Measurements from ENCODE around the gene SPA17. TPM values are rescaled to one million over a fixed set of nuclear protein-coding genes. Genes with fewer than 3 reads are reported as not detected.

Gene SPA17
- total and polyA plus RNA-seq, 2 of the 8 experiments (the other 6 are each of a cell fraction or from before 2014, with no cell fraction given), result 3.7 to 5.2 TPM

DNA sequence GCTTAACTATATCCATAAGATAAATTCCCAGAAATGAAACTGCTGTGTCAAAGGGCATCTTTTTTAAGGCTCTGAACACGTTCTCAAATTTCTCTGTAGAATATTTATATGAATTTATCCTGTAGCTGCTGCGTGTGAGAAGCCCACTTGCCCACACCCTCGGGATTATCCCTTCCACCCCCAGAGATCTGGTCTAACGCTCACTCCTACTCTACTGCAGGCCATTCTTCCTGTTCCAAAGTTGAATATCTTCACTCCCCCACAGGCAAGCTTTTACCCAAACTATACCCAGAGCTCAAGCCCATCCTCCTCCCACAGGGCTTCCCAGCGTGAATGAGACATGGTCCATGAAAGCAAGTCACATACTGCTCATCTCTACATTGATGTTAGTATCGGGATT, 25.1 kb upstream of the SPA17 start:
- no peak overlapping the region for H2BK120ac ChIP-seq (replicated peaks; ENCODE audit: low read depth, low read length)
- no peak overlapping the region for H2BK15ac ChIP-seq (ENCODE audit: low read length)
- no peaks in the 10 kb centered on the region for H3K23me2 ChIP-seq (ENCODE audit: low read depth, low read length)
- no peak overlapping the region for H3K56ac ChIP-seq (replicated peaks; ENCODE audit: insufficient read length, low read depth, low read length)
- H2BK5ac ChIP-seq (ENCODE audit: low read depth, low read length), result no peak overlapping the region
- H3K4me3 ChIP-seq (ENCODE audit: extremely low read depth in 1 of 4, insufficient read depth in 2 of 4, low read depth in 3 of 4, low read length in 4 of 4), result no peak overlapping the region
- no peak overlapping the region for H2BK12ac ChIP-seq (ENCODE audit: low read depth, low read length)
- H3K27ac ChIP-seq (ENCODE audit: low read depth, low read length), result no peak overlapping the region
- H2AK5ac ChIP-seq (ENCODE audit: low read depth, low read length), result no peak overlapping the region
- H3K23ac ChIP-seq (ENCODE audit: insufficient read length), result no peak overlapping the region
- no peak overlapping the region for H2AFZ ChIP-seq (ENCODE audit: low read length)
- H3K9ac ChIP-seq (replicated peaks in 1 of 4; ENCODE audit: extremely low read depth in 1 of 4, low read depth in 3 of 4, low read length in 3 of 4), result no peak overlapping the region
- H3K4me2 ChIP-seq (ENCODE audit: insufficient read depth in 1 of 2, low read depth in 2 of 2, low read length in 2 of 2), result no peak overlapping the region
- H4K8ac ChIP-seq (ENCODE audit: extremely low read depth, insufficient read depth, low read length), result no peak overlapping the region
- TF ChIP-seq SP1 (IDR thresholded peaks at IDR 0.05; ENCODE audit: low read depth, low read length), result no peak
- no peak for TF ChIP-seq ZNF274 (IDR thresholded peaks at IDR 0.05; ENCODE audit: borderline replicate concordance, extremely low read depth, low read length)
- no peak for TF ChIP-seq BACH1 (IDR thresholded peaks at IDR 0.05; ENCODE audit: low read length)
- TF ChIP-seq KDM4A (IDR thresholded peaks at IDR 0.05; ENCODE audit: low read depth, low read length, severe bottlenecking), result no peak
- no peak for TF ChIP-seq RFX5 (IDR thresholded peaks at IDR 0.05; ENCODE audit: borderline replicate concordance, low read depth, low read length)
- no peak for TF ChIP-seq HDAC6 (IDR thresholded peaks at IDR 0.05; ENCODE audit: low read depth, low read length)
- TF ChIP-seq SIRT6 (IDR thresholded peaks at IDR 0.05; ENCODE audit: low read length), result no peak
- no peak for TF ChIP-seq BRCA1 (IDR thresholded peaks at IDR 0.05; ENCODE audit: low read depth, low read length)
- TF ChIP-seq HDAC2 (IDR thresholded peaks at IDR 0.05; ENCODE audit: borderline replicate concordance in 1 of 2, low read depth in 2 of 2, low read length in 2 of 2), result no peak
- no peak for TF ChIP-seq RBBP5 (IDR thresholded peaks at IDR 0.05; ENCODE audit: borderline replicate concordance, low read depth, low read length)
- TF ChIP-seq CREB1 (IDR thresholded peaks at IDR 0.05), result no peak
- no peak for TF ChIP-seq SUZ12 (IDR thresholded peaks at IDR 0.05; ENCODE audit: low read length)
- TF ChIP-seq CEBPB (IDR thresholded peaks at IDR 0.05; ENCODE audit: low read depth, low read length), result no peak
- TF ChIP-seq SAP30 (IDR thresholded peaks at IDR 0.05; ENCODE audit: insufficient read depth, insufficient replicate concordance, low read length), result no peak
- no peak for TF ChIP-seq POLR2A (IDR thresholded peaks at IDR 0.05; ENCODE audit: control extremely low read depth in 1 of 2, low read depth in 2 of 2, low read length in 2 of 2)
- no peak overlapping the region for H4K91ac ChIP-seq (replicated peaks; ENCODE audit: insufficient read length, low read length)
- no peaks in the 10 kb centered on the region for H4K20me1 ChIP-seq (replicated peaks in 1 of 2; ENCODE audit: control insufficient read depth in 1 of 2, insufficient read depth in 2 of 2, low read length in 2 of 2)
- no peaks in the 10 kb centered on the region for H3K36me3 ChIP-seq (ENCODE audit: control insufficient read depth in 2 of 4, insufficient read depth in 4 of 4, low read length in 3 of 4)
- CTCF ChIA-PET (ENCODE audit: partially characterized antibody), result interaction anchor here (0.6 to 2.7 kb wide), 9 partner anchors 8 to 233 kb away, joined by 3 to 13 read pairs (median 5); partner anchors contain the start of gene ROBO3
- no peak for DNase-seq (ENCODE audit: low read depth in 1 of 2, low spot score in 2 of 2)
- H3K18ac ChIP-seq (ENCODE audit: extremely low read depth, low read length), result no peak overlapping the region
- peaks cover 0 to 4% (median 2%) of the 10 kb centered on the region in 4 experiments; a peak in 3 of 7 replicates for H3K4me1 ChIP-seq (replicated peaks in 1 of 4; ENCODE audit: control insufficient read depth in 3 of 4, insufficient read depth in 4 of 4, low read length in 3 of 4)
- H3K9me3 ChIP-seq (ENCODE audit: insufficient read depth in 2 of 2, low read depth in 1 of 2, low read length in 1 of 2), result no peaks in the 10 kb centered on the region
- no peaks in the 10 kb centered on the region for H3K27me3 ChIP-seq (replicated peaks in 1 of 4; ENCODE audit: control insufficient read depth in 3 of 4, extremely low read depth in 1 of 4, insufficient read depth in 3 of 4, low read length in 3 of 4)
- no peaks in the 10 kb centered on the region for H3K79me2 ChIP-seq (ENCODE audit: control insufficient read depth in 1 of 2, insufficient read depth in 2 of 2, low read length in 2 of 2)
- WGBS, 2 experiments (ENCODE audit: extremely low coverage in 1 of 2, insufficient coverage in 1 of 2, insufficient read length in 1 of 2, insufficient replicate concordance in 2 of 2, low coverage in 1 of 2, low lambda C conversion rate in 2 of 2, missing lambda C conversion rate in 1 of 2), result 77% methylated on average over 6 of the region's 6 CpGs; no CpG with 5 or more reads in 1 of the 2 experiments
- FAIRE-seq, result no peak
- no peak overlapping the region for H4K5ac ChIP-seq (ENCODE audit: insufficient read length, low read depth, low read length)
- H2BK20ac ChIP-seq (ENCODE audit: low read length), result no peak overlapping the region
- no peaks in the 10 kb centered on the region for H3K79me1 ChIP-seq (ENCODE audit: low read depth, low read length)
- no peak overlapping the region for H3K4ac ChIP-seq (replicated peaks; ENCODE audit: insufficient read length, low read depth, low read length)
- H3K14ac ChIP-seq (ENCODE audit: insufficient read length), result no peak overlapping the region
- POLR2A ChIA-PET (ENCODE audit: partially characterized antibody), result no interaction called here

Data from H1 (cell line).